ENCODE measurements around the gene MINAR2. TPM values are rescaled to one million over a fixed set of nuclear protein-coding genes. Genes with fewer than 3 reads are reported as not detected.

The MINAR2 gene
- polyA plus RNA-seq, 3 donors, result 0.07 to 0.11 (median 0.08) TPM

DNA sequence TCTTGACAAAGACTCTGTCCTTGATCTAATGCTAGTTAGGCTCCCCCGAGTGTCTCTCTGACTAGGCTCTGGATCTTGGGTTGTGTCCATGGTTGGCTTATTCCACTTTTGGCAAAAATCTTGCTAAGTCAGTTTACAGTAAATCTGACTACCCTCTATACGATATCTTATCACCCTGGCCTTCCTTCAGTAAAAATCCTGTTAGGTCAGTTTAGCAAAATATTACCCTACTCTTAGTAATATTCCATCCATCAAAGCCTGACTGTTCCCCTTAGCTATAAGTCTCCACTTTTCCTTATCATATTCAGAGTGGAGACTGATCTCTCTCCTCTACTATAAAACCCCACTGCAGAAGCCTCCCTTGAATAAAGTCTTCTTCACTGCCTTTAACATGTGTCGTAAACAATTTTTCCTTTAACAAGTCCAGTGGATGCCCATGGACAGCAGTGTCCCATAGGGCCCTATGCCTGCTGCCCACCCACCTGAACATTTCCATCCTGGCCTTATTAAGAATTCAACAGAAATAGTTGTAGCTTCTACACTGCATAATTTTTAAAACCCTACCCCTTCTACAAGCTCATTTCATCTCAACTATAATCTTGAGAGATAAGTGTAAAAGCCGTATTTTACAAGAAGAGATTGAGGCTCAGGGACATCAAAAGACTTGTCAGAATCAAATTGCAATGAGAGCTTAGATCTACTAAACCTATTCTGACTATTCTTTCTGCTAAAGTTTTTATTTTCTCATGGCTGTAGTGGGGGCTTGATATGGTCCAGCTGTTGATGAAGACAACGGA, 22.3 kb downstream of the MINAR2 start:
- DNase-seq (ENCODE audit: low read depth in 3 of 3, low spot score in 2 of 3), result no peak

DNA sequence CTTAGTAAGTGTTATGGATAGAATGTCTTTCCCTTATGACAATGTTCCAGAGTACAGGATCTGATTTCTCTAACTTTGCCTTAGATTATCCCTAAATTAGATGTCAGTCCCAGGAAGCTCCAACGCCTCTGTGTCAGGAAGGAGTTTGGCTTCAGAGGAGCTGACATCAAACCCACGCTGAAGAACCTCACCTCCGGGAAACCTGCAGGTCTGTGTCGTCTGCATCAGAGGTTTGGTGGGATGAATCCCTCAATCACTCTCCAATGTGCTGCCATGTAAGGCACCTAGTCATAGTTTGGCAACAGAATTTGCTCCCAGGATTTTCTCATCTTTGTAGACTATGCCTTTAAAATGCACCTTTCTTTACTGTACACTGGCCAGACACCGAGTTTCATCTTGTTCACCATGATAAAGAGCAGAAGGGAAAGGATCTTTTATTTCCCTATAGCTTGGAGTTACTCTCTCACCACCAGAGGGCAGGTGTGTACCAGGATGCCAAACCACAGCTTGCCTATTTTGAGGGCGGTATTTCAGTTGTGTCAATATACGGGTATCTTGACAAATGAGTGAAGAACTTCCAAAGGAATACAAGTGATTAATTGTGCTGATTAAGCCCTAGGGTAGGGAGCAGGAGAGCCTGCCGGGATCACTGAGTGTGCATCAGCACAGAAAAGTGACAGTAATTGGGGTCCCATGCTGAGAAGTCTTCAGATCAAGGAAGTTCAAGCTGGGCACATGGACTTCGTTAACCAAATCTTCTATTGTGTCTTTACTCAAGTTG, 23.4 kb downstream of the MINAR2 start:
- peak in 2 of 3 donors; percentile 35 to 41 for DNase-seq (ENCODE audit: low read depth in 3 of 3, low spot score in 2 of 3)

DNA sequence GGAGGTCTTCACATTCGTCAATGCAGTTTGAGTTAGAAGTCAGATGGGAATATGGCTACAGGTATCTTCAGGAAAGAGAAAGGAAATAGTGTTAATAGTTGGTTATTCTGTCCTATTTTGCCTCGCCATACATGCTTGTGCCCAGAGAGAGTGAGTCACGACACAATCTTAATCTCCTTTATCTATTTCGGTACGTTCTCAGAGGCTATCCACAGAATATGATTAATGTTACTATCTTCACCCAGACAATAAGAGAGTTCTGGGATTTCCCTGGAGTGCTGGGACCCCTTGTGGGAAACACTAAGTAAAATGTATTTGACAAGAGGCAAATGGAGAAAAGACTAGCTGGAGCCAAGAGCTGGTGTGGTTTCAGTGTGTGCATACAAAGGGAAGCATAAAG, 25.5 kb downstream of the MINAR2 start:
- DNase-seq (ENCODE audit: low read depth in 3 of 3, low spot score in 2 of 3), result no peak

DNA sequence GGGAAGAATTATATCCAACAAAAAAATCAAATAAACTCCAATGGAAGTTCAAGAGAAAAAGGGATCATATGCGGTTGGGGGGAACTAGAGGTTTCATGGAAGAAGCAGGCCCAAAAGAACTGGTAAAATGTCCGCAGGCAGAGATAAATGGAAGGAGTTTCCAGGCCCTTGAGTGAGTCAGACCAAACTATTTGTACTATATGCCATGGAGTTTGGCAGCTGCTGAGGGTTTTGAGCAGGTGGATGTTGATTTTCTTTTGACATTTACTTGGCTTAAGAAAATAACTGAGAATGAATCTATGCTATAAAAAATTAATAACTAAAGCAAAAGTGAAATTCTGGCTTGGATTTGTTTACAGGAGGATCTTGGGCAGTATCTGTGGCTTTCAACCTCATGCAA, 33.7 kb downstream of the MINAR2 start:
- DNase-seq (ENCODE audit: low read depth in 3 of 3, low spot score in 2 of 3), result no peak

DNA sequence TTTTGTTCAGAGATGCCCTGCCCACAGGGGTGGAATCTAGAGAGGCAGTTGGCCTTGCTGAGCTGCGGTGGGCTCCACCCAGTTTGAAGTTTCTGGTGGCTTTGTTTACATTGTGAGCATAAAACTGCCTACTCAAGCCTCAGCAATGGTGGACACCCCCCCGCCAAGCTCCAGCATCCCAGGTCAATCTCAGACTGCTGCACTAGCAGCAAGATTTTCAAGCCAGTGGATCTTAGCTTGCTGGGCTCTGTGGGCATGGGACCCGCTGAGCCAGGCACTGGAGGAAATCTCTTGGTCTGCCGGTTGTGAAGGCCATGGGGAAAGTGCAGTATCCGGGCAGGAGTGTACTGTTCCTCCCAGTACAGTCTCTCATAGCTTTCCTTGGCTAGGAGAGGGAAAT, 55.5 kb downstream of the MINAR2 start:
- DNase-seq (ENCODE audit: low read depth in 3 of 3, low spot score in 2 of 3), result no peak

DNA sequence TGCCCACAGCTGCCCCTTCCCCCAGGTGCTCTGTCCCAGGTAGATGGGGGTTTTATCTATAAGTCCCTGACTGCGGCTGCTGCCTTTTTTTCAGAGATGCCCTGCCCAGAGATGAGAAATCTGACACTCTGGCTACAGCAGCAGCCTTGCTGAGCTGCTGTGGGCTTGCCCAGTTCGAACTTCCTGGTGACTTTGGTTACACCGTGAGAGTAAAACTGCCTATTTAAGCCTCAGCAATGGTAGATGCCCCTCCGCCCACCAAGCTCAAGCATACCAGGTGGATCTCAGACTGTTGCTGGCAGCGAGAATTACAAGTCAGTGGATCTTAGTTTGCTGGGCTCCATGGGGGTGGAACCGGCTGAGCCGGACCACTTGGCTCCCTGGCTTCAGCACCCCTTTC, 56.8 kb downstream of the MINAR2 start:
- DNase-seq (ENCODE audit: low read depth in 3 of 3, low spot score in 2 of 3), result no peak

DNA sequence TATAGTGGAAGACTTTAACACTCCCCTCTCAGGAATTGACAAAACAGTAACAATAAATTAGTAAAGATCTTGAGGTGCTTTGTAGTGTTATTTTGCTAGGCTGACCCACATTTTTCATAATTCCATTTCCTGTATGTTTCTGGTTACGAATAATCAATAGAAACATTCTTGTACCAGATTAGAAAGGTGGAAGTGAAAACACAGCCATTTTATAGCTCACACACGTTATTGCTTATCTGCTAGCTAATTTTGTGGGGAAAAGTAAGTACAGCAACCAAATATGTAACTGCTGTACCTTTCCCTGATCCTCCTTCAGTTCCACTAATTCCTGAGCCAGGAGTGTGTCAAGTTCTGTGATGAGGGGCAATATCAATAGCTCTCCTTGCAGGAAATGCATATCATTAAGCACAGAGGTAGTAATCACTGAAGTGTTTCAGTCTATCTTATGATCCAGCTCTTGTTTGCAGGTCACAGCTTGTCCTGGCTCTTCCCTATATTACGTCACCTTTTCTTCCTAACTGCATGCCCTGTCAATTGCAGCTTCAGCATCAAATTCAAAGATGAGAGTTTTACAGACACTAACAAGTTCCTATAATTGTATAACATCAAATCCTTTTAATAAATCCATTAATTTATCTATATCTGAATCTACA, 59.4 kb downstream of the MINAR2 start:
- no peak for DNase-seq (ENCODE audit: low read depth in 3 of 3, low spot score in 2 of 3)

Other genes starting within 250 kb of the MINAR2 start
- 1 to 10 TPM; 4.6 to 5.4 (median 5.3) TPM for gene CHSY3, start 156.4 kb downstream of the MINAR2 start, polyA plus RNA-seq (ENCODE audit: insufficient read length in 3 of 3)

All from right renal cortex interstitium (tissue), 3 donors.